GM10266 (cell line): Measurements from ENCODE around the gene WWOX.

Experiments
- DNase-seq: peaks from one replicate; pipeline ENCODE4 v3.0.0; 2012; ENCODE audit errors: extremely low spot score
- CTCF ChIP-seq: IDR thresholded peaks from 2 replicates; pipeline ENCODE4 v1.5.1; 2012; ENCODE audit warnings: mild to moderate bottlenecking, low read depth; ENCODE audit not compliant: control insufficient read depth, insufficient read depth; ENCODE audit errors: missing control alignments

Gene WWOX

GRCh38 chr16:78324649-78325285 is 225.3 kb downstream of the WWOX start:
- DNase-seq = no peak
- TF ChIP-seq CTCF = no peak

GRCh38 chr16:78325468-78326352 is 226.3 kb downstream of the WWOX start:
- no peak for TF ChIP-seq CTCF
- DNase-seq = no peak

GRCh38 chr16:78326731-78327130 is 227.3 kb downstream of the WWOX start:
- no peak for TF ChIP-seq CTCF
- no peak for DNase-seq

GRCh38 chr16:78331731-78332130 is 232.3 kb downstream of the WWOX start:
- no peak for TF ChIP-seq CTCF
- DNase-seq = no peak

- TF ChIP-seq CTCF = no peak
- DNase-seq = no peak
Measured at GRCh38 chr16:78333808-78334207, 234.4 kb downstream of the WWOX start.

- TF ChIP-seq CTCF = no peak
Measured at GRCh38 chr16:78340590-78340989, 241.1 kb downstream of the WWOX start.

GRCh38 chr16:78348068-78348467 is 248.6 kb downstream of the WWOX start:
- no peak for TF ChIP-seq CTCF
- DNase-seq = no peak

More at GRCh38 chr16:78340590-78340989, 241.1 kb downstream of the WWOX start:
- no peak for DNase-seq
